Renal pelvis (tissue), 4 donors: ENCODE measurements around the gene ASAP2. TPM values are rescaled to one million over a fixed set of nuclear protein-coding genes. Genes with fewer than 3 reads are reported as not detected.

Source experiments
- DNase-seq: peaks from one replicate; pipeline ENCODE4 v3.0.0-alpha.2; 2013
- polyA plus RNA-seq, 3 donors: library from polyadenylated mRNA; unstranded; fragments of 120-200 nt; gene quantifications; one replicate each; pipeline ENCODE4 v1.2.1, GENCODE V29; 2013; ENCODE audit not compliant: insufficient read length in 3 of 3

ASAP2 gene
- polyA plus RNA-seq, 3 donors: 53.4 to 64.2 (median 57.3) TPM

DNA sequence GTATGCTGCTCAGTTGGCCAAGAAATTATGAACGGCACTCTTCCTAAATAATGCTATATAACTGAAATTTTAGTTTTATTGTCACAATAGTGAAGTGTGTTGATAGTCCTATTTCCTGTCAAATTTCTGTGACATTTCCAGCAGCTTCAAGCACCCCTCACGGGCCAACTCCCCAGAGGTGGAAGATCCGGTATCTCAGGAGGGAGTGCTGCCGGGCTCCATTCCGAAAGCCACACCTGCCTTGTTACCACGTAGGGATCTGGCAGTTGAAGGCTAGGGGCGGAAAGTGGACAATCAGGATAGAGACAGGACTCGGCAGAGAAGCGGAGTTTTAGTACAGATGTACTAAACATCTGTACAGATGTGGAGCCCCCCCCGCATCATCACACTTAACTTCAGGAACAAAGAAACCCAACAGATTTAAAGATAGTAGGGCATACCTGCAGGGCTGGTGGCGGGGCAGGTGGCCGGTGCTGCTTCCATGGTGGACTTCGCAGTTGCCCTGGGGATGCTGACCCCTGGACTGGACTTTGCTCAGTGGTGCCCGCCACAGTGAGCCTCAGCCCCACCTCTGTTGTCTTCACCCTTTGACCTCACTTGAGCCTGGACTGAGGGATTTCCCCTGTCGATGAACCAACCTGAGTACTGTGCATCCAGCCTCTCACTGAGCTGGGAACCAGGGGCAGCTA lies 22.3 kb downstream of the ASAP2 start:
- no peak for DNase-seq

DNA sequence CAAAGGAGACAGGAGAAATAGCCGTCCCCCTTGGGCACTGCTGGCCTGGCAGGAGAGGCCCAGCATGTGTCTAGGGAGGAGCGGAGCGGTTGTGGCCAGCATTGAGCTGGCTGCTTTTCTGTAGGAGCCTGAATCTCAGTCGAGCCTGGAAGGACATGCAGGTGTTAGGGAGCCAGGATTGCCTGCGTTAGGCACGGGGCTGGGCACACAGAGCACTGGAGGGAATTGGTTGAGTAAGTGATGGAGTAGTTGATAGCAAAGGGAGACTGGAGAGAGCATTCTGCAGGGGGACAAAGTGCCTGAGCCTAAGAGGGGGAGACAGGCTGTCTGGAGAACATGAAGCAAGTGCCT lies 22.8 kb downstream of the ASAP2 start:
- no peak for DNase-seq

DNA sequence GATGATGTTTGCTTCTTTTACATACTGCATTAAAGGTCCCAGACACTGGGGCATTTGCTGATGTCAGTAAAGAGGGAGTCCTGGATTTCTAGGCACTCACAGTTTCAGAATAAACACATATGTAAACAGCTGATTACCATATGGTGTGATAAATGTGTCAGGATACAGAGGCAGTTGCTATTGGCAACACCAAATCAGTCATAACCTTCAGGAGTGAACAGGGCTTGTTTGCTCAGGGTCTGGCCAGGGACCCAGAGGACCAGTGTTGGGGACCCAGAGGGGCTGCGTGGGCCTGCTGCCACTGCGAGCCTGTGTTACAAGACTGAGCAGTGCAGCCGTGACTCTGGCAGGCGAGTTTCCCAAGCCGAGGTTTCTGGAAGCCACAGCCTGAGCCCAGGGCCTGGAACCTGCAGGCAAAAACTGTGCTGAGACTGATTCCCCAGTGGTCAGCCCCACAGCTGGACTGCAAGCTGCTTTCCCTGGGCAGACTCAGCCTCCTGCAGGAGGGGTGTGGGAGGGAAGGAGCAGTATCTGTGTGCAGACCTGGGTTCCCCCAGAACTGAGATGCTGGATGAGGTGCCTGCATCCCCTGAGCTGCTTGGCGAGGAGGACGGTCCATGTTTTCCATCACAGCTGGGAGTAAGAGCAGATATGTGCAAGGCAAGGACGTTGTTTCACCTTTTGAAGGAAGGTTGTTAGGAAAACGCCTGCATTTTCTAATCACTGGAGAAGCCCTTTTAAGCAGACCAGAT lies 23.6 kb downstream of the ASAP2 start:
- DNase-seq: no peak

DNA sequence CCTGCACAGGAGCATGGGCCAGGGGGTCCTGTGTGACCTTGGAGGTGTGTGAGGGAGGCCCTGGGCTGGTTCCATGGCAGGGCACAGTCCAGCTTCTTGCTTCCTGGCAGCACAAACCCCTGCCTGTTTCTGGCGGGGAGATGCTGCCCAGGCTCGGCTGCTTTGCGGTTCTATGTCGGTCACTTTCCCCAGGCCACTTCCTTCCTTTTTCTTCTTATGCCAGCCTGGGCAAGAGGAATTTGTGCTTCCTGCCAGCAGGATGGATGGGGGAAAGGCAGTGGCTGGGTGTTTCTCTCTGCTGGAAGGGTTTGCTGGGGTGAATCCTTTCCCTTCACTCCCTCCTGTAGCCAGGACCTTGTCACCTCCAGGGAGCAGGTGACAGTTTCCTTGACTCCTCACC lies 24.3 kb downstream of the ASAP2 start:
- DNase-seq: no peak

DNA sequence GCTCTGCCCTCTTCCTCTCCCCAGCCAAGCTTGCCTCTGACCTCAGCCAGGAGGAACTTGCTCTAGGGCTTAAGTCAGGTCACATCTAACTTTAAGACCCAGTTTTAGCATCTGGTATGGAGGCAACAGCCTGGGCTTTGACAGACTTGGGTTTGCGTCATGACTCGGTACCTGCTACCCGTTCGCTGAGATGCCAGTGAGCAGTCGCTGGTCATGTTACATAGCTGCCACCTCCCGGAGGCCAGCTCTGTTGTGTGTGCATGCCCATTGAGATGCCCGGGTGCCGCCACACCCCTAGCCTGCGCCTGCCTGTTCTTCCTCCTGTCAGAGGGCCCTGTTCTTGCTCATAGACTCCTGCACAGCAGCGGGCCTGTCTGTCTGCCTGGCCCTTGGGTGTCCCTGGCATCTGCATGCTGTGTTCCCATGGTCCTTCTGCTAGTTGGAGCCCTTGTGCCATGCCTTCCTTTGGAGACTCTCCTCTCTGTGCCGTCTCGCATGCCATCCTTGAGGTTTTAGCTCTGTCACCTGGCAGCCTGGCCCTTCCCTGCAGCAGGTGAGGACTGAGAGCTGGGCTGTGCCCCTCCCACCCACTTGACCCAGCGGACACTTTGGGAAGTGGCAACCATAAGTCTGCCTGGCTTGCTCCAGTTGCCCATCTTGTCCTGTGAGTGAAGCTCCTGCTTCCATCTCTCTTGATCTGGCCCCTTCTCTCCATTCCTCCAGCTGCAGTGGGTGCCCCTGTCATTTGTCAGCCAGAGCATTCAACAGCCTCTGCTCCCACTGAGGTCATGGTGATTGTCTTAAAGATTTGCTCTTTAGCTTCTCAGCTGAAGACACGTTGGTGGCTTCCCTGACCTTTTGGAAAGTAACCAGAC lies 24.9 kb downstream of the ASAP2 start:
- no peak for DNase-seq

DNA sequence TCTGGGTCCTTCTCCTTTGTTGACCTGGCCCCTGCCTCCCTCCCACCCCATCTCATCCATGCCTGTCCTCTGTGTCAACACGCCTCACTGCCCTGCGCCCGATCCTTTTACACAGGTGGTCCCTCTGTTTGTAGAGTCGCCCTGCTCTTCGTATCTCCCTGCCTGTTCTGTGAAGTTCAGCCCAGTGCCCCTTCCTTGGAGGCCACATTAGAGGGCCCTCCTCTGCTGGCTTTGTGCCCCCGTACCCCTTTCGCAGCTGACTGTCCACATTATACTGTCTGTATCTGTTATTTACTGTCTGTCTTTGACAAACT lies 25.5 kb downstream of the ASAP2 start:
- DNase-seq: no peak

DNA sequence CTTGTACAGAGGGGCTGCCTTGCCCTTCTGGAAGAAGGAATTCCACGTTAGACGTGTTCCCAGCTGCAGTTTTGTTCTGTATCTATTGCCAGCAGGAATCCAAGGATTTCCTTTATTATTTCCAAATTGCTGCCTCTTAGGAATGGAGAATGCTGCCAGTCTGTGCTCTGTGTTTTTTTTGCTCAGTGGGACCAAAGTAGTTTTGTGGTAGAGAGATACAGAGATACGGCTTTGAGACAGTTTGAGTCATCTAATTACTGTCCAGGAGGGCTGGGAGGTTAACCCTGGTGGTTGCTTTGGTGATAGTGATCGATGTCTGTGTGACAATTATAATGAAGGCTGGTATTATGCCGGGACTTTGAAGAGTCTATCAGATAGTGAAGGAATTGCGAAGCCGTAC lies 26.3 kb downstream of the ASAP2 start:
- no peak for DNase-seq

DNA sequence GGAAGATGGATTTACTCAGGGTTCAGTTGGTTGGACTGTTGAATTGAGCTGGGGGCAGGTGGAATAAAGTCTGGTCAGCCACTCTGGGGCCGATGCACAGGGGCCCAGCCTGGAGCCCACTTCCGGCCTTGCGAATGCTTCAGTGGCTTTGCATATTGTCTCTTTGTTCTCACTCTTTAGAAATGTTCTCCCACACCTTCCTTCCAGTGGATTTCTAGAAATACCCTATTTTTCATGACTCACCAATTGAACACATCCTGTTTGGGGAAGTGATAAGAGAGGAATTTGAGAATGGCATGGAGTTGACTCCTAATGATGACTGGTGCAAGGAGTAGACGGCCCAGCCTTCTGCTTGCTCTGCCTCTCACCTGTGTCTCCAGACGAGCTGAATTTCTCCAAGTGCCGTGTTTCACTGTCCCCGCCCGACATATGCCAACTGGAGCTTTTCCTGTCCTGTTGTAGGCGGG lies 28.1 kb downstream of the ASAP2 start:
- no peak for DNase-seq

DNA sequence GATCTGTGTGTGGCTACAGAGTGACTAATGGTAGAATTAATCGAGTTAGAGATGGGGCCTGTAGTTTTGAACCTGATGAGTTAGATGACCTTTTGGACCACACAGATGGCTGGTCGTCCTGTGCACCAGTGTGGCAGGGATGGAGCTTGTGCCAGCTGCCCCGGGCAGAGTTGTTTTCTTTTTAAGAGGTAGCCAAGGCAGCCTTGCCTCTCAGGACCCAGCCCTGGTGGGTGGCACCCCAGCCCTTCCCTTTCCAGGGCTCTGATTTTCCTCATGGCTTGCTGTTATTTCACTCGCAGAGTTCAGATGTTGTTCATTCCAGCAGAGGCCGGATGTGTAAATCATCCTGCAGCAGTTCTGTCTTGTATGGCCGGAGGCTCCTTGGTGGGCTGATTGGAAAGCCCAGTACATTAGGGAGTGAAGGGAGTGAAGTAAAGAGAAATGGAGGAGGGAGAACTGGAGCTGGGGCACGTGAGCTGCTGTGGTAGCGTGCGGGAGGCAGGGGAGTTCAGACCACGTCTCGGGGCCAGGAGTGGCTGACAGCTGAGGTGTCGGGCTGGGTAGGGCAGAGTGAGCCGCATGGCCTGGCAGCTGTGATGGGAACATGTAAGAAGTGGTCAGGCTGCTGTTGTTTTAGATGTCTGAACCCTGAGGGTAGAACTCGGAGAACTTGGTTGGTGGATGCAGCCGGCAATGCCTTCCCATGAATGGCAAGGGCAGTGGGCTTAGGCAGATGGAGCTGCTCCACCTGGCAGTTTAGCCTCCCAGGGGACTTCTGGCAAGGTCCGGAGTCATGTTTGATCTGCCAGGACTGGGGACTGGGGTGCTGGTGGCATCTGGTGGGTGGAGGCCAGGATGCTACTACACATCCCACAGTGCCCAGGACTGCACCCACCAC lies 28.8 kb downstream of the ASAP2 start:
- DNase-seq: peak; percentile 91

DNA sequence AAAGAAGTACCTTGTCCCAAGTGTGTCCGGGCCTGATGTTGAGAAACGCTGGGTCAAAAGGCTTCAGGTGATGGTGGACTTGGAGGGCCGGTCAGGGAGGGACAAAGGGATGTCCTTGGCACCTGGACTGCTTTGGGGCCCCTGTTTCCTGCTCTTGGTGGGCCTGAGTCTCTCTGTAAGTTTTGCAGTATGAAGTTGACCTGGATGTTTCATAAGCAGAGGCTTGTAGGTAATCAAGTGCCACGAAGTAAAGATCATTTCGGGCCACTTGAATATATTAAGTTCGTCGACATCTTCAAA lies 29.4 kb downstream of the ASAP2 start:
- DNase-seq: no peak

DNA sequence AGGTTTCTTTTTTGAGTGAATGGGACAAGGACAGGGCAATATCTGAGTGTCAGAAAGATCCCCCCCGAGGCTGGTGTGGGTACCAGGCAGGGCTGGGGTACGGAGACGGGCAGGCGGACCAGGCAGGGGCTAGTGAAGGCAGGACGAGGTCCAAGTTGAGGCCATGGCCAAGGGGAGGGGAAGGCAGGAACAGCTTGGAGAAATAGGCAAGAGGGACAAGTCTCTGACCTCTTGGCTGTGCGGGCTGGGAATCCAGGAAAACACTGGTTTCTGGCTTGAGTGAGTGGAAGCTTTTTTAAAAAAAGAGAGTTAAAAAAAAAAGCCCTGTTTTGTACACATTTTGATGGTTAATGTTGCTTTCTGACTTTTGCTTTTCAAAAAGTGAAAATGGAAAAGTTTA lies 30.3 kb downstream of the ASAP2 start:
- no peak for DNase-seq

DNA sequence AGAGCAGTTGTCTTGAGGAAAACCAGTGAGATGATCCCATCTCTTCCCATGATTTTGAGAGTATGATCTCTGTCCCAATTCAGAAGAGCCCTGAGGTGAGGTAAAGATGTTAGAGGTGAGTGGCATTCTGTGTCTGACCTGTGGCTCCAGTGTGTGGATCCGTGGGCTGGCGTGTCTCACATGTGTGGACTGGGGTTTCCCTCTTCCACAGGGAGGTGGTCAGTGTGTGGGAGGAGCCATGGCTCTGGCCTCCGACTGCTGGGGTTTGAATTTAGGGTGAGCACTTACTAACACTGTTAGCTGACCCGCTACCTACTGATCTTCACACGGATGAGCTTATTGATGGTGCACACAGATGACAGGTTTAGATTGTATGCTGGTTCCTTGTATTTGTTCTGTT lies 31.2 kb downstream of the ASAP2 start:
- no peak for DNase-seq

DNA sequence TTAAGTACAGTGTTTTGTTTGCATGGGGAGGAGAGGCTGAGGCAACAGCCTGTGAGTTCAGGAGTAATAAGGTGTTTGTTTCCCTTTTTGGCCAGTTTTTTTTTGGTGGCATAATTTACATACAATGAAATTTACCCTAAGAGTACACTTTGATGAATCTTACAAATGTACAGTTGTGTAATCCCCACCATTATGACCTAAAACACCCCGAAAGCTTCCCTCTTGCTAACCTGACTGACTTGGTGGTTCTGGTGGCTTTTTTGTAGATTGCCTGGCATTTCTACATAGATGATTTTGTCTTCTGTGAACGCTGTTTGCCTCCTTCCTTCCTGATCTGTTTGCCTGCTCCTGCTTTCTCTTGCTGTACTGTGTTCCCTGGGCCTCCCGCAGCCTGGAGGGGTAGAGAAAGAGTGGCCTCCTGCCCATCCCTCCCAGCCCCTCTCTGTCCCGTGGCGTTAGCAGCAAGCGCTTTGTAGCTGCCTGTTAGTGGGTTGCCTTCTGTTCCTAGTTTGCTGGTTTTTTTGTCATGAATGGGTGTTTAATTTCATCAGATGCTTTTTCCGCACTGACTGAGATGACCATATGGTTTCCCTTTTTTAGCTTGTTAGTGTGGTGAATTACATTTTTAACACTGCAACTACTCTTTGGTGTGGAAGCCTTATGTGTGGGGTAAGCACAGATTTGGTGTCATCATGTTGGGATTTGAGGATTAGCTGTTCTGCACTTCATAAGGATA lies 32.1 kb downstream of the ASAP2 start:
- no peak for DNase-seq

DNA sequence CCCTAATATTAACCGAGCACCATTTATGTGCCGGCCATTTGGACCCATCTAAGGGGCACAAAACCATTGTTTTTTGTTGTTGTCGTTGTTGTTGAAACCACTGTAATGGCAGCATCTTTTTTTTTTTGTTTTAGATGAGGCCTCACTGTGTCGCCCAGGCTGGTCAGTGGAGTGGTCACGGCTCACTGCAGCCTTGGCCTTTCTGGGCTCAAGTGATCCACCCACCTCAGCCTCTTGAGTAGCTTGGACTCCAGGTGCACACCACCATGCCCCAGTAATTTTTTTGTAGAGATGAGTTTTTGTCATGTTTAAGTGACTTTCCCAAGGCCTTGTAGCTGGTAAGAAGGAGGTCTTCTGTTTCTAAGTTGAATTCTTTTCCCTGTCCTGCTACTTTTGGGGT lies 33.0 kb downstream of the ASAP2 start:
- DNase-seq: no peak

DNA sequence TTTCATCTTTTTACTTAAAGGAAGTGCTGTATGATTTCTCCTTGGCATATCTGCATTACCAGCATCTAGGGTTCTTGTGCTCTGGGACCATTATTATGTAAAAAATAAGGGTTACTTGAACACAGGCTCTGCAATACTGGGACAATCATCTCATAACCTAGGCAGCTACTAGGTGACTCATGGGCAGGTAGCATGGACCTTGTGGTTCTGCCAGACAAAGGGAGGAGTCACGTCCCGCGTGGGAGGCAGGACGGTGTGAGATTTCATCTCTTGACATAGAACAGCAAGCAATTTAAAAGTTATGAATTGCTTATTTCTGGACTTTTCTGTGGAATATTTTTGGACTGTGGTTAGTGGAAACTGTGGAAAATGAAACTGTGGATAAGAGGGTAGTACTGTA lies 34.1 kb downstream of the ASAP2 start:
- DNase-seq: no peak

DNA sequence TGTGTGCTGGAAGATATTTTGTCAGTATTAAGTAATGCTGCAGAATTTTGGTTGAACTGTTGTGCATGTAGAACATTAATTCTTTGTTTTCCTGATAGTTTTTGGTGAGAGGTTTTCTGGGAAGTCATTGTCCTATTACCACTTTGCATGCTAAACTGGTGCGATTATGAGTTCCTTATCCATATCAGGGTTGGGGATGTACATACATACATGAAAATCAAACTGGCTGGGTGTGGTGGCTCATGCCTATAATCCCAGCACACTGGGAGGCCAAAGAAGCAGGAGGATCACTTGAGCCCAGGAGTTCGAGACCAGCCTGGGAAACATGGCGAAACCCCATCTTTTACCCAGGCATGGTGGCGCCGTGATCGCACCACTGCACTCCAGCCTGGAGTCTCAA lies 34.6 kb downstream of the ASAP2 start:
- DNase-seq: no peak

DNA sequence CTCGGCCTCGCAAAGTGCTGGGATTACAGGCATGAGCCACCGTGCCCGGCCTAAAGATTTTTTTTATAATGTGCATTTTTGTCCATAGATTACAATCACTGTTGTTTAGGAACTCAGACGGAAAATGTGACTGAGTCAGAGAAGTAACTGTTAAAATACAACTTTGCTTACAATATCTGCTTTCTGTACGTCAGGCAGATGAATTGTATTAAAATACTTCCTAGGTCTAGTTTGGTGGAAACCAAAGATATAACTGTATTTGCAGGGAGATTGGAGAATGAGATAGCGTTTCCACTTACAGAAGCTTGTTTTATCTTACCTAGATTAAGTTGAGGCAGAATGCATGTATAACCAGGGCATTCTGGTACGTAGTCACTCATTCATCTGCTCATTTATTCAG lies 36.7 kb downstream of the ASAP2 start:
- no peak for DNase-seq

DNA sequence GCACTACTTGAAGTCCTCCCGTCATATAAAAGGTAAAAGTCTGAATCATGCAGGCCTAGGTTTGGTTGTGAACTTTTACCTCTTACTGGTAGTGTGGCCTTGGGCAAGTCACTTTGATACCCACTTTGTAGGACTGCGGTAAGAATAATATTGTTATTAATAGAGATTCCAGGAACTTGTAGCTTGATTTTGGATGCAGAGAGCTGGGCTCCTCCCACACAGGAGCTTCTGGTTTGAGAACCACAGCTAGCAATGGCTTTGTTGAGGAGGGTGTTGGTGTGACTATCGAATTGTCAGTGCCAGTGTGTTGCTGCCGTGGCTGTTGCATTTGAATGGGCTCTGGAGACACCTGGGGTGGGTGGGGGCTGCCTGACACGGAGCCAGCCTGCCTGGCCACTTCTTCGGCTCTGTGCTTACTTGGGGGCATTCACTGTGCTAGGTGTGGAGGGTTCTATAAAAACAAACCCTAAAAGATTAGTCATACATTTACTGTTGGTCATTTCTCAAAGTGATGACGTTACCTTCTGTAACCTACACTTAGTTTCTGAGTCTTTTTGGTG lies 38.5 kb downstream of the ASAP2 start:
- no peak for DNase-seq

DNA sequence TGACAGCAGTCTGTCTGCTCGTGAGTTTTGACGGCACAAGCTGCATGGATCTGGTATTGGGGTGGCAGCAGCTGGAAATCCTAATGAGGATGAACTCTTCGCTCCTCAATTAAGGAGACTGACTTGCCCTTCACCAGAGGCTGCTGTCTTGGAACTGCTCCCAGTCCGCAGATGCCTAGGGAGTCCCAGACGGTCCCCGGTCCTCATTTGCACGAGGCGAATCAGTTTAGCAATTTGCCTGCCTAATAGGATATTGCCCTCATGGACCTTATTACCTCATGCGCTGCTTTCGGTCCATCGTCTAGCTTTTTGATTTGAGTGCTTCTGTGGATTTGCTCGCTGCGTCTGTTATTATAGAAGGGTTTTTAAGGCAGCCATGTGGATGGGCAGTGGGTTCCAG lies 40.6 kb downstream of the ASAP2 start:
- no peak for DNase-seq

DNA sequence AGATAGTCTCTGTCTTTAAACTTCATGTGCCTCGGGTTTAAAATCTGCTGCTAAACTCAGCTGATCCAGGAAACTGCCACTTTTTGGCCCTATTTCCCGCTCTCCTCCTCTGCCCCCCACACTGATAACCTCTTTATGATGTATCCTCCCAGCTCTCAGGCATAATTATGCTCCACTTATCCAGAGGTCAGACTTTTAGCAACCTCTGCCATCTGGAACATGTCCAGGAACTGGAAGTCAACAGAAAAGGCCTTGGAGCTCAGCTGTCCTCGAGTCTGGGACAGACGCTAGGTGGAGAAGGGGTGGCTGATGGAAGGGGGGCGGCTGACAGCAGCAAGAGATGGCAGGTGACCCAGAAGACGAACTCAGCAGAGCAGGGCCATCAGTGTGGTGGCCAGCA lies 41.2 kb downstream of the ASAP2 start:
- no peak for DNase-seq

DNA sequence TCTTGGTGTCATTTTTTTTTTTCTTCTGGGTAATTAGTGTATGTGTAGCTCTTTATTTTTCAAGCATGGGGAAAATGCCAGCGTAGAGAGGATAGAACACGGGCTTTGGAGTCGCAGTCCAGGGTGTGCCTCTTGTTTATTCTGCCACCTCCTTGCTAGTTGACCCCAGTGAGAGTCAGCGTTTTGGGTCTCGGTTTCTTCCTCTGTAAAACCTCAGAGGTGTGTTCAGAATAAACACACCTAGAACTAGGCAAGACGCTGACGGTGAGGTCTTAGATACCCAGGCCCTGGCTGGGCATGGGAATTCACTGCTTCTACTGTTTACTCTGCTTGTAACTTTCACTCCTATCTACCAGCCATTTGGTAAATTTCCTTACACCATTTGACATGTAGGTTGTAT lies 41.8 kb downstream of the ASAP2 start:
- DNase-seq: no peak
